B cell (primary cell): ENCODE results near the gene NOXA1. TPM values are rescaled to one million over a fixed set of nuclear protein-coding genes. Genes with fewer than 3 reads are reported as not detected.

Experiments
- ATAC-seq: fragments of 200-7000 bp; cut with Tn5 transposase; one replicate; pipeline ENCODE4 v1.10.0; 2021; ENCODE audit warnings: low read depth, mild to moderate bottlenecking, moderate number of reproducible peaks, moderate library complexity
- CTCF ChIA-PET: fragments of 350-600 bp; sonication (Branson Sonifier 250); formaldehyde crosslinking; loops from one replicate; lab custom pipeline; 2021; ENCODE audit warnings: antibody characterized with exemption, inconsistent platforms; lab: Charles Lee
- POLR2A ChIA-PET: fragments of 350-600 bp; sonication (Branson Sonifier 250); formaldehyde crosslinking; loops from one replicate; lab custom pipeline; 2021; ENCODE audit warnings: antibody characterized with exemption; lab: Charles Lee
- DNase-seq: peaks from one replicate; pipeline ENCODE4 v3.0.0; 2013
- H2AFZ ChIP-seq: 2 replicates; pipeline ENCODE4 v1.6.1; 2012; ENCODE audit warnings: mild to moderate bottlenecking, low read depth, low read length; ENCODE audit not compliant: insufficient read depth, poor library complexity, severe bottlenecking
- H3K27ac ChIP-seq, 2 donors: 1 replicate in 1 of 2; 2 replicates in 1 of 2; pipeline ENCODE4 v1.5.1; 2012 to 2013; ENCODE audit warnings: low read length in 2 of 2, mild to moderate bottlenecking in 2 of 2, moderate library complexity in 1 of 2
- H3K27me3 ChIP-seq, 4 experiments: fragments of 200-600 bp in 1 of 4; sonication (generic) in 1 of 4; replicated peaks in 1 of 4; 1 replicate in 2 of 4; 2 replicates in 2 of 4; pipeline versions ENCODE4 v1.6.1 to v1.7.0; 2013 to 2016; ENCODE audit warnings: low read length in 3 of 4, mild to moderate bottlenecking in 2 of 4, mixed read lengths in 1 of 4, moderate library complexity in 1 of 4; ENCODE audit not compliant: insufficient read depth in 4 of 4, control insufficient read depth in 3 of 4; ENCODE audit errors: control extremely low read depth in 1 of 4
- H3K36me3 ChIP-seq, 2 experiments: replicated peaks in 1 of 2; 1 replicate in 1 of 2; 2 replicates in 1 of 2; pipeline versions ENCODE4 v1.6.1 to v1.7.1; 2013; ENCODE audit warnings: low read length in 1 of 2; ENCODE audit not compliant: insufficient read depth in 2 of 2, control insufficient read depth in 1 of 2; ENCODE audit errors: control extremely low read depth in 1 of 2, extremely low read depth in 1 of 2
- H3K4me1 ChIP-seq, 2 donors: fragments of 200-600 bp in 1 of 2; sonication (generic) in 1 of 2; 1 replicate in 1 of 2; 2 replicates in 1 of 2; pipeline versions ENCODE4 v1.5.1 to v1.6.1; 2013 to 2017; ENCODE audit warnings: low read length in 2 of 2; ENCODE audit not compliant: control insufficient read depth in 2 of 2, insufficient read depth in 2 of 2
- H3K4me2 ChIP-seq: replicated peaks from 2 replicates; pipeline ENCODE3; 2012; ENCODE audit warnings: mild to moderate bottlenecking, low read depth, low read length; ENCODE audit not compliant: poor library complexity, severe bottlenecking
- H3K4me3 ChIP-seq, 5 experiments: fragments of 200-600 bp in 1 of 5; sonication (generic) in 1 of 5; 1 replicate in 3 of 5; 2 replicates in 2 of 5; pipeline versions ENCODE4 v1.5.1 to v1.7.0; 2011 to 2016; ENCODE audit warnings: low read length in 4 of 5, mild to moderate bottlenecking in 4 of 5, low read depth in 2 of 5, control low read depth in 1 of 5, moderate library complexity in 1 of 5; ENCODE audit not compliant: insufficient read depth in 1 of 5; ENCODE audit errors: control extremely low read depth in 1 of 5, extremely low read depth in 1 of 5
- H3K79me2 ChIP-seq: fragments of 200-600 bp; sonication (generic); one replicate; pipeline ENCODE4 v1.6.0; 2016; ENCODE audit warnings: low read length; ENCODE audit not compliant: control insufficient read depth, insufficient read depth
- H3K9ac ChIP-seq: fragments of 200-600 bp; sonication (generic); 2 replicates; pipeline ENCODE4 v1.6.1; 2017; ENCODE audit warnings: mild to moderate bottlenecking, low read length, moderate library complexity
- H3K9me3 ChIP-seq, 3 donors: one replicate each; pipeline versions ENCODE4 v1.6.1 to v1.7.1; 2013; ENCODE audit warnings: low read length in 2 of 3; ENCODE audit not compliant: control insufficient read depth in 2 of 3, insufficient read depth in 1 of 3; ENCODE audit errors: control extremely low read depth in 1 of 3
- H4K20me1 ChIP-seq: 2 replicates; pipeline ENCODE4 v1.6.0; 2012; ENCODE audit warnings: mild to moderate bottlenecking, low read length; ENCODE audit not compliant: insufficient read depth, control insufficient read depth, poor library complexity, severe bottlenecking
- H3K27ac Mint-ChIP-seq: one replicate; pipeline ENCODE4 v1.8.0; 2021; ENCODE audit warnings: mixed read lengths
- H3K27me3 Mint-ChIP-seq: one replicate; pipeline ENCODE4 v1.8.0; 2021; ENCODE audit warnings: mixed read lengths
- H3K4me1 Mint-ChIP-seq: one replicate; pipeline ENCODE4 v1.8.0; 2021; ENCODE audit warnings: mixed read lengths
- H3K4me3 Mint-ChIP-seq: one replicate; pipeline ENCODE4 v1.8.0; 2021; ENCODE audit warnings: mixed read lengths
- H3K9me3 Mint-ChIP-seq: one replicate; pipeline ENCODE4 v1.8.0; 2022; ENCODE audit warnings: mixed read lengths; ENCODE audit not compliant: insufficient read depth
- EZH2 ChIP-seq: IDR thresholded peaks from 2 replicates; pipeline ENCODE4 v1.6.1; 2012; ENCODE audit warnings: borderline replicate concordance, low read depth, mild to moderate bottlenecking, moderate library complexity, low read length; ENCODE audit not compliant: insufficient read depth, poor library complexity, severe bottlenecking
- WGBS: methylation state at CpG from one replicate; pipeline ENCODE4 v1.1.5; 2013; ENCODE audit warnings: missing lambda C conversion rate; ENCODE audit not compliant: insufficient coverage; 5-methylcytosine and 5-hydroxymethylcytosine counted together
- intact Hi-C: fragments of 100-400 bp; cut with micrococcal nuclease; formaldehyde crosslinking; loops from one replicate; pipeline ENCODE4 v1.10.0; 2022
- polyA plus RNA-seq: library from polyadenylated mRNA; depleted of rRNA; stranded (reverse); fragments of >200 nt; gene quantifications from 2 replicates; pipeline ENCODE4 v1.2.3, GENCODE V29; 2012
- total RNA-seq, 2 donors: library from RNA; stranded (reverse); fragments of 120-200 nt in 1 of 2; gene quantifications; 1 replicate in 1 of 2; 2 replicates in 1 of 2; pipeline versions ENCODE4 v1.2.3 to v1.2.4, GENCODE V29; 2013 to 2022
- TF ChIP-seq, protein P1 (sequence below): fragments of 200-600 bp; IDR thresholded peaks from one replicate; pipeline ENCODE4 v1.8.0; 2022; ENCODE audit warnings: antibody characterized with exemption, mild to moderate bottlenecking

Gene NOXA1
- total and polyA plus RNA-seq, 2 donors (not counting 1 experiment from before 2014, with no cell fraction given), result 5.7 to 7.7 TPM

DNA sequence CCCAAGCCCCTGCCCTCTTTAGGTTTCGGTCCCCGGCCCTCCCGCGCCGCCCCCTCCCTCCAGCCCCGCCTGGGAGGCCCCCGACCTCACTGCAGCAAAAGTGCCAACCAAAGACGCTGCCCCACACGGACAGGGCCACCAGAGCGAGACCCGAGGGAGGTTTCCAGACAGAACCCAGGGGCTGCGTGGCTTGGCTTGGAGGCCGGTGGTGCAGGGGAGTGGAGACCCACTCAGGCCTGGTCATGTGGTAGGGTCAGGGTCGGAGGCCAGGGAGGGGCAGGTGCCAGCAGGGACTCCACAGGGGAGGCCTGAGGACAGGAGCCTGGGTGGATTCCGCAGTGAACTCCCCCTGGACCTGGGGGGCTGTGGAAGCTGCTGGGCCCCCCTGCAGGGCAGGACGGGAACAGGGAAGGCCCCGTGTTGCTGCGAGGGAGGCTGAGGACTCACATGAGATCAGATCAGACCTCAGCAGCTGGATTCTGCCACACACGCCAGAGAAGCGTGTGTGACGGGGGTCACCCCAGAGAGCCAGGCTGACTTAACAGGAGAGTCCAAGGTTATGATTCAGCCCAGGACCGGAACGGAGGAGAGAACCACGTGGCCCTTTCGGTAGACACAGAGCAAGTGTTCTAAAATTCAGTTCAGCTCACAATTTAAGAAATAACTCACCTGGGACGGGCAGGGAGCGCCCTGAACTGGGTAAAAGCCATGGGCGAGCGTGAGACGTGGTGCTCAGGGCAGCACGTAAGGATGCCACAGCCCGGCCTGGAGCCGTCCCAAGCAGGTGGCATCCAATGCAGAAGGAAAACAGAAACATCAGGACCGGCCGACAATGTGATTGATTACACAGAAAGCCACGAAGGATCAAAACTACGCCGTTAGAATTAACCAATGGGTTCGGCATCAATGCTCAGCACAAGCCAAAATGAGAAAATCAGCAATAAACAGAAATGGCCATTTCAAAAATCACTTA is 39.1 kb upstream of the NOXA1 start:
- Histone ChIP-seq H3K79me2 (peaks cover 2% of the 10 kb centered on the region), H3K27ac (no peak overlapping the region), H3K4me1 (peaks cover 9 to 10% of the 10 kb centered on the region in 2 donors), H3K36me3 (no peaks in the 10 kb centered on the region), H3K9me3 (peaks cover 0 to 3% (median 0%) of the 10 kb centered on the region in 3 donors), H3K4me2 (no peak overlapping the region), H2AFZ (no peak overlapping the region), H3K27me3 (no peaks in the 10 kb centered on the region), H3K4me3 (no peak overlapping the region), H4K20me1 (no peaks in the 10 kb centered on the region), H3K9ac (no peak overlapping the region)
- WGBS, result 96% methylated on average over 38 of the region's 39 CpGs
- Mint-ChIP-seq H3K4me1 (no peaks in the 10 kb centered on the region), H3K9me3 (no peaks in the 10 kb centered on the region), H3K27ac (no peak overlapping the region), H3K4me3 (no peak overlapping the region), H3K27me3 (no peaks in the 10 kb centered on the region)
- ATAC-seq (no peak), DNase-seq (no peak)
- no peak for TF ChIP-seq EZH2
- TF ChIP-seq, protein P1, sequence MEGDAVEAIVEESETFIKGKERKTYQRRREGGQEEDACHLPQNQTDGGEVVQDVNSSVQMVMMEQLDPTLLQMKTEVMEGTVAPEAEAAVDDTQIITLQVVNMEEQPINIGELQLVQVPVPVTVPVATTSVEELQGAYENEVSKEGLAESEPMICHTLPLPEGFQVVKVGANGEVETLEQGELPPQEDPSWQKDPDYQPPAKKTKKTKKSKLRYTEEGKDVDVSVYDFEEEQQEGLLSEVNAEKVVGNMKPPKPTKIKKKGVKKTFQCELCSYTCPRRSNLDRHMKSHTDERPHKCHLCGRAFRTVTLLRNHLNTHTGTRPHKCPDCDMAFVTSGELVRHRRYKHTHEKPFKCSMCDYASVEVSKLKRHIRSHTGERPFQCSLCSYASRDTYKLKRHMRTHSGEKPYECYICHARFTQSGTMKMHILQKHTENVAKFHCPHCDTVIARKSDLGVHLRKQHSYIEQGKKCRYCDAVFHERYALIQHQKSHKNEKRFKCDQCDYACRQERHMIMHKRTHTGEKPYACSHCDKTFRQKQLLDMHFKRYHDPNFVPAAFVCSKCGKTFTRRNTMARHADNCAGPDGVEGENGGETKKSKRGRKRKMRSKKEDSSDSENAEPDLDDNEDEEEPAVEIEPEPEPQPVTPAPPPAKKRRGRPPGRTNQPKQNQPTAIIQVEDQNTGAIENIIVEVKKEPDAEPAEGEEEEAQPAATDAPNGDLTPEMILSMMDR, result no peak
- intact Hi-C loops, result no loop called here
- ChIA-PET POLR2A (no interaction called here), CTCF (no interaction called here)

DNA sequence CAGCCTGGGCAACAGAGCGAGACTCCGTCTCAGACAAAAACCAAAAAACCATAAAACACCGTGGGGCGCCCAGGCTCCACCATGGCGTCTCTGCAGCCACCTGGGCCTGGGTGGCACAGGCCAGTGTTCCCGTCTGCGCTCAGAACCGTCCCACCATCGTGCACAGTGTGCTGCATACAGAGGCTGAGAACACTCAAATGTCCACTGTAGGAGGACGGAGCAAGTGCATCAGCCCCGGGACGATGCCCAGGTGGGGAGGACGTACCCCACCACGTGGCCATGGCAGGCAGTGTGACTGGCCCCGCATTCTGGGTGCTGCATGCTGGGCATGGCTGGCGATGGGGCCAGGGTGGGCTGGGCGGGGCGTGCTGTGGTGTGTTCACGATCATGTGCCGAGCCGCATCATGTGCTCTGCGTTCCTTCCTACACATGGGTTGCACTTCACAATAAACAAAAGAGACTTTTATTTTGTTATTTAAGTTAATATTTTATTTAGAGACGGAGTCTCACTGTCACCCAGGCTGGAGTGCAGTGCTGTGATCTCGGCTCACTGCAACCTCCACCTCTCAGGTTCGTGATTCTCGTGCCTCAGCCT is 38.0 kb upstream of the NOXA1 start:
- Histone ChIP-seq H2AFZ (no peak overlapping the region), H3K9me3 (no peaks in the 10 kb centered on the region), H3K27ac (no peak overlapping the region), H3K4me3 (no peak overlapping the region), H3K79me2 (peaks cover 2% of the 10 kb centered on the region), H3K9ac (no peak overlapping the region), H3K4me2 (no peak overlapping the region), H3K36me3 (peaks cover 0 to 4% of the 10 kb centered on the region in 2 experiments), H4K20me1 (no peaks in the 10 kb centered on the region), H3K4me1 (peaks cover 9 to 10% of the 10 kb centered on the region in 2 donors), H3K27me3 (no peaks in the 10 kb centered on the region)
- H3K4me1 Mint-ChIP-seq, result no peaks in the 10 kb centered on the region
- no peaks in the 10 kb centered on the region for H3K9me3 Mint-ChIP-seq
- no peaks in the 10 kb centered on the region for H3K27me3 Mint-ChIP-seq
- no peak for ATAC-seq
- H3K27ac Mint-ChIP-seq, result no peak overlapping the region
- CTCF ChIA-PET, result no interaction called here
- no peak overlapping the region for H3K4me3 Mint-ChIP-seq
- WGBS, result 93% methylated on average over 17 of the region's 26 CpGs
- intact Hi-C loops, result no loop called here
- TF ChIP-seq, protein P1, result no peak
- TF ChIP-seq EZH2, result no peak
- POLR2A ChIA-PET, result no interaction called here
- DNase-seq, result no peak
